ENCODE results near the gene PDE3A. TPM values are rescaled to one million over a fixed set of nuclear protein-coding genes. Genes with fewer than 3 reads are reported as not detected.
A peak's percentile ranks its signal among the peaks of the same experiment; 100 is the strongest.

The PDE3A gene
- total RNA-seq, 1 donor: 14.8 TPM

DNA sequence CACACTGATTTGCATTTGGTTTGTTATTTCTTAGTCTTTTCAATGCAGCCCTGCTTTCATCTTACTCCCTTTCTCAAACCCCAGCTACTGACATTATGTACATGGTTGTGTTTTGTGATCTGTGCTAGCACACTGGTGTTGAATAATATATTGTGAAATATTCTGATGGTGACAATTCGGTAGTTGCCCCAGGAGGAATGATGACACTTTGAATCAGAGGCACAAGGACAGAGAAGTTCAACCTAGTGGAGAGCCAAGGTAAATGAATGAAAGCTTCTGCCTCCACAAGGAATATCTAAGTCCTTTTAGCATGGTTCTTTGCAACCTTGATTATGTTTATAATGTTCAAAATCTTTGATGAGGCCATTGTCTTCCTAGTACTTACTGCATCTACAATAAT, 159.9 kb downstream of the PDE3A start:
- peak overlapping the region; percentile 36 for H3K4me3 ChIP-seq (ENCODE audit: insufficient read depth, low read length)
- H3K36me3 ChIP-seq (ENCODE audit: insufficient read depth, low read length): no peaks in the 10 kb centered on the region
- H3K27ac ChIP-seq (ENCODE audit: low read depth, low read length): peak overlapping the region; percentile 74
- H3K9me3 ChIP-seq (ENCODE audit: low read depth, low read length): no peaks in the 10 kb centered on the region
- H3K4me1 ChIP-seq (ENCODE audit: insufficient read depth, low read length): peaks cover 23% of the 10 kb centered on the region
- TF ChIP-seq CTCF (IDR thresholded peaks at IDR 0.05; ENCODE audit: extremely low read depth, low read depth, low read length): no peak
- peak overlapping the region; percentile 59 for H3K4me2 ChIP-seq (ENCODE audit: insufficient read depth, low read length)
- no peak for DNase-seq (ENCODE audit: insufficient read length, low spot score, missing footprints)
- peak overlapping the region; percentile 72 for H2AFZ ChIP-seq (ENCODE audit: low read length)
- H3K79me2 ChIP-seq (ENCODE audit: insufficient read depth, low read length): peaks cover 11% of the 10 kb centered on the region
- no peaks in the 10 kb centered on the region for H3K27me3 ChIP-seq (ENCODE audit: insufficient read depth, low read length)
- H4K20me1 ChIP-seq (ENCODE audit: insufficient read depth, low read length): no peaks in the 10 kb centered on the region

- Histone ChIP-seq H3K4me1 (ENCODE audit: insufficient read depth, low read length) (peaks cover 25% of the 10 kb centered on the region), H3K4me3 (ENCODE audit: insufficient read depth, low read length) (no peak overlapping the region), H3K27ac (ENCODE audit: low read depth, low read length) (no peak overlapping the region), H3K79me2 (ENCODE audit: insufficient read depth, low read length) (peaks cover 11% of the 10 kb centered on the region), H3K27me3 (ENCODE audit: insufficient read depth, low read length) (no peaks in the 10 kb centered on the region), H2AFZ (ENCODE audit: low read length) (no peak overlapping the region), H3K36me3 (ENCODE audit: insufficient read depth, low read length) (no peaks in the 10 kb centered on the region), H3K9me3 (ENCODE audit: low read depth, low read length) (no peaks in the 10 kb centered on the region), H4K20me1 (ENCODE audit: insufficient read depth, low read length) (no peaks in the 10 kb centered on the region), H3K4me2 (ENCODE audit: insufficient read depth, low read length) (no peak overlapping the region)
- no peak for TF ChIP-seq CTCF (IDR thresholded peaks at IDR 0.05; ENCODE audit: extremely low read depth, low read depth, low read length)
- DNase-seq (ENCODE audit: insufficient read length, low spot score, missing footprints): no peak
Observed at GRCh38 chr12:20546267-20546666, 177.9 kb downstream of the PDE3A start.

DNA sequence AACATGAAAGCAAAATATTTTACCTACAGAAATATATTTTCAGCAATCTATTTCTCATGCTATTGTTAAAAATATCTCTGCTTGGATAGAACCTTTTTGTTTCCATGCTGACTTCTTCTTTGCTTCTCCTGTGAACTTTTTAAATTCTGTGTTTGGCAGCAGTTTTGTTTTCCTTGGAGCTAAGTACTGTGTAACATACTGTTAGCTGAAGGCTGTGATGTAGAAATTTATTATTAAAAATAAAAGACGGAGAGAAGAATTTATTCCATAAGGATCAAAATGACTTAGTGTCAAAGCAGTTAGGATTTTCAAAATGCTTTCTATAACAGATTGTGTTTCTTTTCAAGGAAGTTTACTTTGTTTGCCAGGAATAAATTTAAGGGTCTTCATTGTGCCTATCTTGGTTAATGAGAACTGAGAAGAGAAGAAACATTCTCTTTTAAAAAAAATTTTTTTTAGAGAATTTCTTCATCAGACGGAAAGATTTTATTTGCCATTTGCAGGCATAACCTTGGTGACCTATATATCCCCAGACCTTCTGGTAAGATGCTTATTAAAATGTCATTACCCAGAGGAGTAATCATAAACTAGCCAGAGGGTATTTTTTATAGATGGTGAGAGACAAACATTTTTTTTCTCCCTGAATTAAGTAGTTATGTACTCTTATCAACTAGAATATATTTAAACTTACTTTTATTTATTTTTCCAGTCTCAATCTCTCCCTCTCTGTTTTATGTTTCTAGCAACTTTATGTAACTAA, 179.7 kb downstream of the PDE3A start:
- H3K79me2 ChIP-seq (ENCODE audit: insufficient read depth, low read length): peaks cover 11% of the 10 kb centered on the region
- no peaks in the 10 kb centered on the region for H4K20me1 ChIP-seq (ENCODE audit: insufficient read depth, low read length)
- DNase-seq (ENCODE audit: insufficient read length, low spot score, missing footprints): no peak
- H2AFZ ChIP-seq (ENCODE audit: low read length): no peak overlapping the region
- H3K4me2 ChIP-seq (ENCODE audit: insufficient read depth, low read length): peak overlapping the region; percentile 33
- H3K9me3 ChIP-seq (ENCODE audit: low read depth, low read length): no peaks in the 10 kb centered on the region
- TF ChIP-seq CTCF (IDR thresholded peaks at IDR 0.05; ENCODE audit: extremely low read depth, low read depth, low read length): no peak
- no peaks in the 10 kb centered on the region for H3K36me3 ChIP-seq (ENCODE audit: insufficient read depth, low read length)
- H3K27ac ChIP-seq (ENCODE audit: low read depth, low read length): peak overlapping the region; percentile 66
- H3K4me1 ChIP-seq (ENCODE audit: insufficient read depth, low read length): peaks cover 25% of the 10 kb centered on the region
- H3K27me3 ChIP-seq (ENCODE audit: insufficient read depth, low read length): no peaks in the 10 kb centered on the region
- no peak overlapping the region for H3K4me3 ChIP-seq (ENCODE audit: insufficient read depth, low read length)

- Histone ChIP-seq H3K4me3 (ENCODE audit: insufficient read depth, low read length) (no peak overlapping the region), H4K20me1 (ENCODE audit: insufficient read depth, low read length) (no peaks in the 10 kb centered on the region), H3K79me2 (ENCODE audit: insufficient read depth, low read length) (peaks cover 11% of the 10 kb centered on the region), H3K4me2 (ENCODE audit: insufficient read depth, low read length) (peak overlapping the region; percentile 33), H3K36me3 (ENCODE audit: insufficient read depth, low read length) (no peaks in the 10 kb centered on the region), H3K9me3 (ENCODE audit: low read depth, low read length) (no peaks in the 10 kb centered on the region), H3K27ac (ENCODE audit: low read depth, low read length) (peak overlapping the region; percentile 66), H3K4me1 (ENCODE audit: insufficient read depth, low read length) (peaks cover 25% of the 10 kb centered on the region), H3K27me3 (ENCODE audit: insufficient read depth, low read length) (no peaks in the 10 kb centered on the region), H2AFZ (ENCODE audit: low read length) (no peak overlapping the region)
- TF ChIP-seq CTCF (IDR thresholded peaks at IDR 0.05; ENCODE audit: extremely low read depth, low read depth, low read length): no peak
- no peak for DNase-seq (ENCODE audit: insufficient read length, low spot score, missing footprints)
Observed at GRCh38 chr12:20548611-20549010, 180.3 kb downstream of the PDE3A start.

Measured in osteoblast (primary cell).